Measurements from ENCODE around the gene HOXB3. TPM values are rescaled to one million over a fixed set of nuclear protein-coding genes. Genes with fewer than 3 reads are reported as not detected.
A peak's percentile ranks its signal among the peaks of the same experiment; 100 is the strongest.

Gene HOXB3
- total and polyA plus RNA-seq, 10 donors, result 3.6 to 23.1 (median 8.8) TPM

DNA sequence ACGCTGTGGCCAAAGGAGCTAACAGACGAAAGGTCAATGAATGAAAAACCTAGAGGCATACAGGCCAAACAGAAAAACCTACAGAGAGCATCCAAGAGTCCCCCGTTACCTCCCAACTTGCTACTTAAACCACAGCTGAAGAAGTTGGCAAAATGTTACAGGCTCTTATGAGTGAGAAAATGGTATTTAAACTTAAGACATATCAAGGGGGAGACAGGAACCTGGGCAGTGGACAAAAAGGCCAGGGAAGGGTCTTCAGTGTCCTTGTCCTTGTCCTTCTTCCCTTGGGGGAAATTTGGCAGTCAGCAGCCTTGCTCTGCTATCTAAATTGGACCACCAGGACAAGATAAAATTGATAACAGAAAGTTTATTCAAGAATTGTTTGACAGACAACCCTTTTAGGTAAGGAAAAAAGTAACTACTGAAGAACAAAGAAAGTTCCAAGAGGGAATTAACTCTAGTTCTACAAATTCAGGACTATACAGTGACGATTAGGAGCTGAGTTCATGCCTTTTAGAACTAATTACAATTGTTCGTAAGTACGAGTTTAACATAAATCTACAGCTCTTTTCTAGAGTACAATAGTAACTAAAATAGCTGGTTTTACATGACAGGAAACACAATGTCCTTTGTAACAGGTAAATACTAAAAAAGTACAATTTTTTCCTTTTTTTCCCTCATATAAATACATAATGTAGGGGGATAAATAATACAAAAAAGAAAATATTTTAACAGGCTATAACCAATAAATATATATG lies 41.3 kb downstream of the HOXB3 start:
- Histone ChIP-seq H3K36me3 (peaks cover 0 to 17% (median 0%) of the 10 kb centered on the region in 6 donors), H3K27me3 (replicated peaks in 1 of 7) (peaks cover 0 to 51% (median 11%) of the 10 kb centered on the region in 7 donors), H3K4me1 (peaks cover 0 to 65% (median 20%) of the 10 kb centered on the region in 6 donors), H3K27ac (peak overlapping the region in 7 of 8 donors; percentile 57 to 94 (median 88)), H3K9me3 (no peaks in the 10 kb centered on the region), H3K4me3 (peak overlapping the region in 2 of 8 donors; percentile 7 to 19)
- 48 to 58% (median 53%) methylated on average over 6 of the region's 6 CpGs for WGBS, 5 donors
- intact Hi-C loops (cut with DNase I; ENCODE audit: low total_unique reads), result no loop called here
- DNase-seq, result no peak
- no peak for TF ChIP-seq POLR2AphosphoS5 (IDR thresholded peaks at IDR 0.05)
- no peak for TF ChIP-seq POLR2A (IDR thresholded peaks at IDR 0.05)
- TF ChIP-seq, protein P1, sequence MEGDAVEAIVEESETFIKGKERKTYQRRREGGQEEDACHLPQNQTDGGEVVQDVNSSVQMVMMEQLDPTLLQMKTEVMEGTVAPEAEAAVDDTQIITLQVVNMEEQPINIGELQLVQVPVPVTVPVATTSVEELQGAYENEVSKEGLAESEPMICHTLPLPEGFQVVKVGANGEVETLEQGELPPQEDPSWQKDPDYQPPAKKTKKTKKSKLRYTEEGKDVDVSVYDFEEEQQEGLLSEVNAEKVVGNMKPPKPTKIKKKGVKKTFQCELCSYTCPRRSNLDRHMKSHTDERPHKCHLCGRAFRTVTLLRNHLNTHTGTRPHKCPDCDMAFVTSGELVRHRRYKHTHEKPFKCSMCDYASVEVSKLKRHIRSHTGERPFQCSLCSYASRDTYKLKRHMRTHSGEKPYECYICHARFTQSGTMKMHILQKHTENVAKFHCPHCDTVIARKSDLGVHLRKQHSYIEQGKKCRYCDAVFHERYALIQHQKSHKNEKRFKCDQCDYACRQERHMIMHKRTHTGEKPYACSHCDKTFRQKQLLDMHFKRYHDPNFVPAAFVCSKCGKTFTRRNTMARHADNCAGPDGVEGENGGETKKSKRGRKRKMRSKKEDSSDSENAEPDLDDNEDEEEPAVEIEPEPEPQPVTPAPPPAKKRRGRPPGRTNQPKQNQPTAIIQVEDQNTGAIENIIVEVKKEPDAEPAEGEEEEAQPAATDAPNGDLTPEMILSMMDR (IDR thresholded peaks at IDR 0.05 in 8 of 11, conservative IDR thresholded peaks at IDR 0.05 in 3 of 11), result no peak

DNA sequence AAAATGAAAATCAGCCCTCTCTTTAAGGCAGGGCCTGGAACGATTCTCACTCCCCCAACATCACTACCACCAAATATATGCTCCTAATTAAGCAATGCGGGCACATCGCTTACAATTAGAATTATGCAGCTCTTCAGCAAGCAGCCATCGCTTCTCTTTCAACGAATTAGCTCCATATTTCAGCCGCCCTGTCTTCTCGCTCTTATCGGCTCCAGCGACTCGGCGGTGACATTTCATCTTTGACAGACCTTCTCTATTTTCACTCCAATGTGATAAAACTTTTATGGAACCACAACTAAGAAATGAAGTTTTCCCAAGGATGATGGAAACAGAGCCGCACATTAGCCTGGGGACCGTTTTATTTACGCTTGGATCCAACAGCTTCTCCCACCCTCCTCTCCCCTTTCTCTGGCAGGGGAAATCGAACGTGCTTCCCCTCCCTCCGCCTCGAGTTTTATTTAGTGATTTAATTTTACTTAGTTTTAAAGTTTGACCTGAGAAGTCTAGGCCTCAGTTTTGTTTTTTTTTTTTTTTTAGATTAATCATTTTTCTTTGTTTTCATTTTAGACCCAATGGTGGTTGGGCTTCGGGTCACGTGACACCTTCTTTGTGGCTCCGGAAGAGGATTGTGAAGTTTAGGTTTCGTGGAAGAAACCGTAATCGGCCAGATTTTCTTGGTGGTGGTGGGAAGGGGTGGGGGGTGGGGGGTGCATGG lies 42.1 kb downstream of the HOXB3 start:
- H3K4me3 ChIP-seq, result peak overlapping the region in 3 of 8 donors; percentile 7 to 36 (median 13)
- DNase-seq, result no peak
- H3K27ac ChIP-seq, result peak overlapping the region in 7 of 8 donors; percentile 67 to 94 (median 88)
- H3K9me3 ChIP-seq, result no peaks in the 10 kb centered on the region
- peaks cover 0 to 55% (median 18%) of the 10 kb centered on the region in 7 donors for H3K27me3 ChIP-seq (replicated peaks in 1 of 7)
- peaks cover 2 to 72% (median 27%) of the 10 kb centered on the region in 6 donors for H3K4me1 ChIP-seq
- no peak for TF ChIP-seq POLR2A (IDR thresholded peaks at IDR 0.05)
- TF ChIP-seq, protein P1 (IDR thresholded peaks at IDR 0.05 in 8 of 11, conservative IDR thresholded peaks at IDR 0.05 in 3 of 11), result no peak
- TF ChIP-seq POLR2AphosphoS5 (IDR thresholded peaks at IDR 0.05), result no peak
- H3K36me3 ChIP-seq, result peaks cover 0 to 17% (median 0%) of the 10 kb centered on the region in 6 donors
- WGBS, 5 donors, result 33 to 49% (median 38%) methylated on average over 24 of the region's 24 CpGs
- intact Hi-C loops (cut with DNase I; ENCODE audit: low total_unique reads), result no loop called here

DNA sequence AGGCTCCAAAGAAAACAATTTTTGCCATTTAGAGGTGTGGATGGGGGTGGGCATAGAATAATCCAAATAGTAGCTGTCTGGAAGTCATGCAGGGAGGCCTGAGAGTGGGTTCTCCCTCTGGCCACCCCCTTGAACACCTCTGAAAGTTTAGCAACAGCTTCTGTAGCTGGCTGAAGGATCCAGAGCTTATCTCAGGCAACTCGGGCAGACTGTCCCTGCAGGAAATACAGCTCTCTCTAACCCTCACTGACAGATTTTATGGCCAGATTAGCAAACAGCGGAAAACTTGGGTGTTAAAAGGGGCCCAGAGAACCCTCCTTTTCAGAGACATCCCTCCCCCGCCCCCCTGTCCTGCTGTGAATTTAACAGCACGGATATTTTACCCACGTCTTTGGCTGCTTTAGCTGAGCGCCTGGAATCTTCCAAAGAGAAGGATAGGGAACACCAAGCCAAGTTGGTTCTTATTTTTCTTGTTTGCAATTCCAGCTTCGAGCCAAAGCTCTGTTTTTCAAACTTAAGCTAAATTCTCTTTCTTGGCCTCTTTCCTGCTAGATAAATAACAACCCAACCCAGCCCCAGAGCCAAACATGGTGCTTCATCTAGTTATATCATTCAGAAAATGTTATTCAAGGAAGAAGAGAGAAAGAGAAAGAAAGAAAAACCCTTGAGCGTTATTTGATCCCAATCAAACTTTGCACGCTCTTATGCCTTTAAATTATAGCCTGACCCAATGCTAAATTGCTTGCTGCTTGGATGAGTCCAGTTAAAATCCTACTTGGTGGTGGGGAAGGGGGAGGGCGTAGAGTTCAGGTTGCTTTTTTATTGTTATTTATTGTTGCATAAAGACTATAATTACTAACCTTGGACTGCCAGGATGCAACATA lies 42.9 kb downstream of the HOXB3 start:
- WGBS, 5 donors, result 43 to 64% (median 51%) methylated on average over 10 of the region's 10 CpGs
- intact Hi-C loops (cut with DNase I; ENCODE audit: low total_unique reads), result no loop called here
- peaks cover 0 to 16% (median 0%) of the 10 kb centered on the region in 6 donors for H3K36me3 ChIP-seq
- H3K27me3 ChIP-seq (replicated peaks in 1 of 7), result peaks cover 0 to 63% (median 25%) of the 10 kb centered on the region in 7 donors
- H3K4me3 ChIP-seq, result peak overlapping the region in 2 of 8 donors; percentile 13 to 36
- no peaks in the 10 kb centered on the region for H3K9me3 ChIP-seq
- no peak for DNase-seq
- TF ChIP-seq, protein P1 (IDR thresholded peaks at IDR 0.05 in 8 of 11, conservative IDR thresholded peaks at IDR 0.05 in 3 of 11), result no peak
- no peak for TF ChIP-seq POLR2A (IDR thresholded peaks at IDR 0.05)
- TF ChIP-seq POLR2AphosphoS5 (IDR thresholded peaks at IDR 0.05), result no peak
- H3K4me1 ChIP-seq, result peaks cover 2 to 79% (median 34%) of the 10 kb centered on the region in 6 donors
- H3K27ac ChIP-seq, result peak overlapping the region in 7 of 8 donors; percentile 55 to 94 (median 88)

Data from spleen (tissue), 11 donors.